Neural cell (in vitro differentiated cells): ENCODE results near the gene C2orf49.

Experiments used
- EP300 ChIP-seq: fragments of 450-650 bp; conservative IDR thresholded peaks from 2 replicates; pipeline ENCODE4 v1.6.1; 2014; ENCODE audit warnings: antibody characterized with exemption, mild to moderate bottlenecking, moderate library complexity; ENCODE audit not compliant: poor library complexity, severe bottlenecking
- EZH2 ChIP-seq: fragments of 200-600, 300-800 bp; shearing (Covaris generic), sonication (generic); IDR thresholded peaks from 2 replicates; pipeline ENCODE4 v1.6.1; 2014; ENCODE audit warnings: antibody characterized with exemption, low read length, borderline replicate concordance, mild to moderate bottlenecking; ENCODE audit not compliant: insufficient read depth, poor library complexity, severe bottlenecking
- MXI1 ChIP-seq: fragments of 450-650 bp; conservative IDR thresholded peaks from 2 replicates; pipeline ENCODE4 v1.6.1; 2014; ENCODE audit warnings: antibody characterized with exemption, mild to moderate bottlenecking; ENCODE audit not compliant: poor library complexity, severe bottlenecking
- SMC3 ChIP-seq: fragments of 450-650 bp; conservative IDR thresholded peaks from 2 replicates; pipeline ENCODE4 v1.6.1; 2014; ENCODE audit warnings: antibody characterized with exemption, mild to moderate bottlenecking, moderate library complexity; ENCODE audit not compliant: poor library complexity
- TAF1 ChIP-seq: IDR thresholded peaks from 2 replicates; pipeline ENCODE4 v1.6.1; 2012; ENCODE audit warnings: low read depth
- TF ChIP-seq, protein P1 (sequence below): IDR thresholded peaks from 2 replicates; pipeline ENCODE4 v1.6.1; 2012; ENCODE audit warnings: borderline replicate concordance
- TF ChIP-seq, protein P2 (sequence below): fragments of 450-650 bp; IDR thresholded peaks from 2 replicates; pipeline ENCODE4 v1.5.1; 2014; ENCODE audit warnings: antibody characterized with exemption, mild to moderate bottlenecking, moderate library complexity; ENCODE audit not compliant: poor library complexity, severe bottlenecking

GRCh38 chr2:105315314-105315713 lies 22.0 kb upstream of the C2orf49 start:
- TF ChIP-seq, protein P1, sequence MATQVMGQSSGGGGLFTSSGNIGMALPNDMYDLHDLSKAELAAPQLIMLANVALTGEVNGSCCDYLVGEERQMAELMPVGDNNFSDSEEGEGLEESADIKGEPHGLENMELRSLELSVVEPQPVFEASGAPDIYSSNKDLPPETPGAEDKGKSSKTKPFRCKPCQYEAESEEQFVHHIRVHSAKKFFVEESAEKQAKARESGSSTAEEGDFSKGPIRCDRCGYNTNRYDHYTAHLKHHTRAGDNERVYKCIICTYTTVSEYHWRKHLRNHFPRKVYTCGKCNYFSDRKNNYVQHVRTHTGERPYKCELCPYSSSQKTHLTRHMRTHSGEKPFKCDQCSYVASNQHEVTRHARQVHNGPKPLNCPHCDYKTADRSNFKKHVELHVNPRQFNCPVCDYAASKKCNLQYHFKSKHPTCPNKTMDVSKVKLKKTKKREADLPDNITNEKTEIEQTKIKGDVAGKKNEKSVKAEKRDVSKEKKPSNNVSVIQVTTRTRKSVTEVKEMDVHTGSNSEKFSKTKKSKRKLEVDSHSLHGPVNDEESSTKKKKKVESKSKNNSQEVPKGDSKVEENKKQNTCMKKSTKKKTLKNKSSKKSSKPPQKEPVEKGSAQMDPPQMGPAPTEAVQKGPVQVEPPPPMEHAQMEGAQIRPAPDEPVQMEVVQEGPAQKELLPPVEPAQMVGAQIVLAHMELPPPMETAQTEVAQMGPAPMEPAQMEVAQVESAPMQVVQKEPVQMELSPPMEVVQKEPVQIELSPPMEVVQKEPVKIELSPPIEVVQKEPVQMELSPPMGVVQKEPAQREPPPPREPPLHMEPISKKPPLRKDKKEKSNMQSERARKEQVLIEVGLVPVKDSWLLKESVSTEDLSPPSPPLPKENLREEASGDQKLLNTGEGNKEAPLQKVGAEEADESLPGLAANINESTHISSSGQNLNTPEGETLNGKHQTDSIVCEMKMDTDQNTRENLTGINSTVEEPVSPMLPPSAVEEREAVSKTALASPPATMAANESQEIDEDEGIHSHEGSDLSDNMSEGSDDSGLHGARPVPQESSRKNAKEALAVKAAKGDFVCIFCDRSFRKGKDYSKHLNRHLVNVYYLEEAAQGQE = no peak
- TF ChIP-seq, protein P2, sequence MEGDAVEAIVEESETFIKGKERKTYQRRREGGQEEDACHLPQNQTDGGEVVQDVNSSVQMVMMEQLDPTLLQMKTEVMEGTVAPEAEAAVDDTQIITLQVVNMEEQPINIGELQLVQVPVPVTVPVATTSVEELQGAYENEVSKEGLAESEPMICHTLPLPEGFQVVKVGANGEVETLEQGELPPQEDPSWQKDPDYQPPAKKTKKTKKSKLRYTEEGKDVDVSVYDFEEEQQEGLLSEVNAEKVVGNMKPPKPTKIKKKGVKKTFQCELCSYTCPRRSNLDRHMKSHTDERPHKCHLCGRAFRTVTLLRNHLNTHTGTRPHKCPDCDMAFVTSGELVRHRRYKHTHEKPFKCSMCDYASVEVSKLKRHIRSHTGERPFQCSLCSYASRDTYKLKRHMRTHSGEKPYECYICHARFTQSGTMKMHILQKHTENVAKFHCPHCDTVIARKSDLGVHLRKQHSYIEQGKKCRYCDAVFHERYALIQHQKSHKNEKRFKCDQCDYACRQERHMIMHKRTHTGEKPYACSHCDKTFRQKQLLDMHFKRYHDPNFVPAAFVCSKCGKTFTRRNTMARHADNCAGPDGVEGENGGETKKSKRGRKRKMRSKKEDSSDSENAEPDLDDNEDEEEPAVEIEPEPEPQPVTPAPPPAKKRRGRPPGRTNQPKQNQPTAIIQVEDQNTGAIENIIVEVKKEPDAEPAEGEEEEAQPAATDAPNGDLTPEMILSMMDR = no peak
- TF ChIP-seq MXI1 = no peak
- no peak for TF ChIP-seq SMC3
- TF ChIP-seq EP300 = no peak
- TF ChIP-seq EZH2 = no peak
- no peak for TF ChIP-seq TAF1
